ENCODE results near the gene BMPR1A. TPM values are rescaled to one million over a fixed set of nuclear protein-coding genes. Genes with fewer than 3 reads are reported as not detected.

The BMPR1A gene
- total and polyA plus RNA-seq, 9 of the 15 experiments (the other 6 are each of a cell fraction or from before 2014, with no cell fraction given) = 1.6 to 17.5 (median 9.1) TPM

- TF ChIP-seq IFI16 (CRISPR knock-in tag; IDR thresholded peaks at IDR 0.05) = no peak
These were observed 101.6 kb downstream of the BMPR1A start (continued) for GRCh38 chr10:86858011-86858410.

- POLR2A ChIA-PET = no interaction called here
- in situ Hi-C loops (cut with MboI) = no loop called here
- no peak for TF ChIP-seq BCLAF1 (IDR thresholded peaks at IDR 0.05; ENCODE audit: borderline replicate concordance in 1 of 2, control insufficient read depth in 1 of 2, low read depth in 2 of 2, low read length in 1 of 2)
- no peak for TF ChIP-seq RUNX1 (IDR thresholded peaks at IDR 0.05; ENCODE audit: low read depth)
- no peak for TF ChIP-seq TBL1XR1 (IDR thresholded peaks at IDR 0.05; ENCODE audit: low read length in 2 of 2)
- TF ChIP-seq HDAC8 (tag; IDR thresholded peaks at IDR 0.05) = no peak
- TF ChIP-seq ZKSCAN3 (CRISPR knock-in tag; IDR thresholded peaks at IDR 0.05) = no peak
- TF ChIP-seq TAF7 (tag; IDR thresholded peaks at IDR 0.05) = no peak
- TF ChIP-seq ZNF551 (CRISPR knock-in tag; IDR thresholded peaks at IDR 0.05) = no peak
- TF ChIP-seq ZNF639 (CRISPR knock-in tag; conservative IDR thresholded peaks at IDR 0.05 in 1 of 2, IDR thresholded peaks at IDR 0.05 in 1 of 2) = no peak
- no peak for TF ChIP-seq SFPQ (IDR thresholded peaks at IDR 0.05; ENCODE audit: low read depth, low read length)
- no peak for TF ChIP-seq PHB2 (IDR thresholded peaks at IDR 0.05; ENCODE audit: low read depth)
These were observed 104.9 kb downstream of the BMPR1A start for GRCh38 chr10:86861351-86861750.

More at GRCh38 chr10:86861351-86861750, 104.9 kb downstream of the BMPR1A start:
- Histone ChIP-seq H2AFZ (ENCODE audit: low read depth, low read length) (no peak overlapping the region), H3K9me3 (replicated peaks; ENCODE audit: control insufficient read depth, insufficient read depth, low read depth, low read length) (no peaks in the 10 kb centered on the region), H3K27me3 (ENCODE audit: control insufficient read depth in 2 of 2, insufficient read depth in 2 of 2, low read length in 2 of 2) (no peaks in the 10 kb centered on the region), H3K4me2 (ENCODE audit: insufficient read depth, low read length) (no peak overlapping the region), H3K4me1 (replicated peaks in 1 of 2; ENCODE audit: control insufficient read depth in 2 of 2, insufficient read depth in 2 of 2, low read length in 2 of 2) (no peaks in the 10 kb centered on the region), H3K9ac (ENCODE audit: insufficient read depth in 1 of 2, low read depth in 2 of 2, low read length in 2 of 2) (no peak overlapping the region), H3K4me3 (no peak overlapping the region), H3K9me1 (ENCODE audit: control insufficient read depth, insufficient read depth, low read length) (no peaks in the 10 kb centered on the region), H4K20me1 (replicated peaks; ENCODE audit: control insufficient read depth, insufficient read depth, low read length) (no peaks in the 10 kb centered on the region), H3K27ac (ENCODE audit: extremely low read depth, low read depth, low read length) (no peak overlapping the region), H3K79me2 (ENCODE audit: control insufficient read depth, insufficient read depth, low read length) (no peaks in the 10 kb centered on the region), H3K36me3 (ENCODE audit: control insufficient read depth, insufficient read depth, low read length) (no peaks in the 10 kb centered on the region)
- BruUV-seq (replicated peaks) = no TSS peak
- intact Hi-C loops (cut with micrococcal nuclease) = no loop called here
- no peak for ATAC-seq
- no peak for DNase-seq (ENCODE audit: extremely low read depth in 1 of 4, low spot score in 3 of 4)
- CTCF ChIA-PET (ENCODE audit: low intra/inter-chr PET ratio) = no interaction called here
- FAIRE-seq = no peak
- 90% methylated on average over 1 of the region's 1 CpG for WGBS (ENCODE audit: insufficient coverage, low coverage, missing lambda C conversion rate)

Data from K562 (cell line).